Measurements from ENCODE around the gene PLEKHH1.

Gene PLEKHH1

GRCh38 chr14:67627519-67627918, 94.4 kb downstream of the PLEKHH1 start:
- no peak overlapping the region for H3K9ac ChIP-seq (ENCODE audit: low read length in 2 of 2)
- no peak overlapping the region for H3K4me3 ChIP-seq (ENCODE audit: low read length in 2 of 2)
- H3K4me1 ChIP-seq (ENCODE audit: control insufficient read depth, insufficient read depth, low read length): peaks cover 6% of the 10 kb centered on the region
- no peaks in the 10 kb centered on the region for H3K36me3 ChIP-seq (ENCODE audit: control insufficient read depth in 2 of 2, insufficient read depth in 2 of 2, low read length in 2 of 2)
- no peak overlapping the region for H3K27ac ChIP-seq (ENCODE audit: low read length)
- no peaks in the 10 kb centered on the region for H3K27me3 ChIP-seq (ENCODE audit: control insufficient read depth in 1 of 2, insufficient read depth in 2 of 2, low read length in 2 of 2)
- H3K9me3 ChIP-seq (ENCODE audit: control insufficient read depth in 2 of 2, low read length in 2 of 2): no peaks in the 10 kb centered on the region

GRCh38 chr14:67630186-67630585, 97.1 kb downstream of the PLEKHH1 start:
- Histone ChIP-seq H3K36me3 (ENCODE audit: control insufficient read depth in 2 of 2, insufficient read depth in 2 of 2, low read length in 2 of 2) (no peaks in the 10 kb centered on the region), H3K4me3 (ENCODE audit: low read length in 2 of 2) (no peak overlapping the region), H3K9me3 (ENCODE audit: control insufficient read depth in 2 of 2, low read length in 2 of 2) (no peaks in the 10 kb centered on the region), H3K9ac (ENCODE audit: low read length in 2 of 2) (no peak overlapping the region), H3K4me1 (ENCODE audit: control insufficient read depth, insufficient read depth, low read length) (no peaks in the 10 kb centered on the region), H3K27me3 (ENCODE audit: control insufficient read depth in 1 of 2, insufficient read depth in 2 of 2, low read length in 2 of 2) (no peaks in the 10 kb centered on the region), H3K27ac (ENCODE audit: low read length) (no peak overlapping the region)

DNA sequence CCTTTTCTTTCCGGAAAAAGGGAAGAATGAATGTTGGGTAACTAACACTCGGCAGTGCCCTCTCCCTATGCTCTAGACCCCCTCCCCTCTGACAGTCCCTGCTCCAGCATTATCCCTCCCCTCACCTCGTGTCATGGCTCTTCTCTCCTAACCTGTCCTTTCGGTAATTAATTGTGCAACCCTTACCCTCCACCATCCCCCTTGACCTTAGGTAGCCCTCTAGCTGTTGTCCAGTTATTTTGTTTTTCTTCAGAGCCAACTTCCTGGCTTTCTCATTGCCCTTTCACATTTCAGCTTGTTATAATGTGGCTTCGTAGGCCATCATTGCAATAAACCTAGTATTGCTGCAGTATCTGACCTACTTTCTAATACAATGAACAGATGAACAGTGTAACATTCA, 97.8 kb downstream of the PLEKHH1 start:
- no peaks in the 10 kb centered on the region for H3K36me3 ChIP-seq (ENCODE audit: control insufficient read depth in 2 of 2, insufficient read depth in 2 of 2, low read length in 2 of 2)
- H3K4me3 ChIP-seq (ENCODE audit: low read length in 2 of 2): no peak overlapping the region
- H3K9ac ChIP-seq (ENCODE audit: low read length in 2 of 2): no peak overlapping the region
- no peaks in the 10 kb centered on the region for H3K27me3 ChIP-seq (ENCODE audit: control insufficient read depth in 1 of 2, insufficient read depth in 2 of 2, low read length in 2 of 2)
- no peak overlapping the region for H3K27ac ChIP-seq (ENCODE audit: low read length)
- H3K9me3 ChIP-seq (ENCODE audit: control insufficient read depth in 2 of 2, low read length in 2 of 2): no peaks in the 10 kb centered on the region
- no peaks in the 10 kb centered on the region for H3K4me1 ChIP-seq (ENCODE audit: control insufficient read depth, insufficient read depth, low read length)

DNA sequence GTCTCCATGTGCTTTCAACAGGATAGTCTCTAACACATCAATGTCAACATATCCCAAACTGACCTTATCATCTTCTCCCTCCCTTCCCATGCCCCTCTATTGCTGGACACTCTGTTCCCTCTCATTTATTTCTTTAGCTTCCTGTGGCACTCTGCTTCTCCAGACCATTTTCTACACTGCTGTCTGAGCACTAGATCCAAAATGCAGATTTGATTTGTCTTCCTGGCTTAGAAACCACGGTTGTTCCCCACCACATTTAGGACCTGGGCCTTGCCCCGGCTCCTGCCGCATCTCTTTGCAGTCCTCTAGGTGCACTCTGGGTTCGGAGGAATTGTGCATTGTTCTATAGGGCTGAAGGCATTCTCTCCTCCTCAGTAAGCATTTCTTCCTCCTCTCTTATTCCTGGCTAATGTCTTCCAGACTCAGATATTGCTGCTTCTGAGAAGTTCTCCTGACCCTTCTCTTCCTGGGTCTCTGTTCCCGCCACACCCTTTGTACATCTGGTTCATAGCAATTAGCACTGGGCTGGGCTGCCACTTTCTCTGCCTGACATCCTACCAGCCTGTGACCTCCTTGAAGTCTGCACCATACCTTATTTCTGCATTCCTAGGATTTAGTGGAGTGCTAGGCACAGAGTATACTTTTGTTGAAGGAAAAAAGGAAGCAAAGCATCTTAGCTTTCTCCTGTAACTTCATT, 100.5 kb downstream of the PLEKHH1 start:
- H3K9me3 ChIP-seq (ENCODE audit: control insufficient read depth in 2 of 2, low read length in 2 of 2): no peaks in the 10 kb centered on the region
- H3K9ac ChIP-seq (ENCODE audit: low read length in 2 of 2): no peak overlapping the region
- no peak overlapping the region for H3K27ac ChIP-seq (ENCODE audit: low read length)
- H3K36me3 ChIP-seq (ENCODE audit: control insufficient read depth in 2 of 2, insufficient read depth in 2 of 2, low read length in 2 of 2): no peaks in the 10 kb centered on the region
- H3K4me1 ChIP-seq (ENCODE audit: control insufficient read depth, insufficient read depth, low read length): no peaks in the 10 kb centered on the region
- H3K4me3 ChIP-seq (ENCODE audit: low read length in 2 of 2): no peak overlapping the region
- no peaks in the 10 kb centered on the region for H3K27me3 ChIP-seq (ENCODE audit: control insufficient read depth in 1 of 2, insufficient read depth in 2 of 2, low read length in 2 of 2)

GRCh38 chr14:67636361-67636919, 103.3 kb downstream of the PLEKHH1 start:
- no peak overlapping the region for H3K4me3 ChIP-seq (ENCODE audit: low read length in 2 of 2)
- no peaks in the 10 kb centered on the region for H3K36me3 ChIP-seq (ENCODE audit: control insufficient read depth in 2 of 2, insufficient read depth in 2 of 2, low read length in 2 of 2)
- H3K27ac ChIP-seq (ENCODE audit: low read length): no peak overlapping the region
- H3K9ac ChIP-seq (ENCODE audit: low read length in 2 of 2): no peak overlapping the region
- H3K9me3 ChIP-seq (ENCODE audit: control insufficient read depth in 2 of 2, low read length in 2 of 2): no peaks in the 10 kb centered on the region
- no peaks in the 10 kb centered on the region for H3K4me1 ChIP-seq (ENCODE audit: control insufficient read depth, insufficient read depth, low read length)
- H3K27me3 ChIP-seq (ENCODE audit: control insufficient read depth in 1 of 2, insufficient read depth in 2 of 2, low read length in 2 of 2): no peaks in the 10 kb centered on the region

DNA sequence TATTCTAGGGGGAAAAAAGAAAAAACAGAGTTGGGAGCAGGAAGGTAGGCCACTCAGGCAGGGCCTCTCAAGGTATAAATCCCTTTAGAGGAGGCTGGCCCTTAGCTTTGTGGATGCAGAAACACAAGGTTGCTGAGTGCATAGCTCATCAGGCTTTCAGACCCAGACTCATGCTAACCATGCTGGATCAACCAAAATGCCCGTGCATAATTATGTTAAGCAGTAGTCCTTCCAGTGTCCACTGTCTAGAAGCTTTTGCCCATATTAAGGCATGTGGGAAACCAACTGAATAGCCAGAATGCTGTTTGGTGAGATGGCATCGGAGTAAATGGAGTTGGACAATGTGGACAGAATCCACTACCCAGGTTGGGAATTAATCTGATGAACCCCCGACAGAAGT, 105.6 kb downstream of the PLEKHH1 start:
- no peaks in the 10 kb centered on the region for H3K36me3 ChIP-seq (ENCODE audit: control insufficient read depth in 2 of 2, insufficient read depth in 2 of 2, low read length in 2 of 2)

More for the DNA sequence above, 105.6 kb downstream of the PLEKHH1 start:
- H3K9ac ChIP-seq (ENCODE audit: low read length in 2 of 2): no peak overlapping the region
- no peaks in the 10 kb centered on the region for H3K4me1 ChIP-seq (ENCODE audit: control insufficient read depth, insufficient read depth, low read length)
- no peak overlapping the region for H3K4me3 ChIP-seq (ENCODE audit: low read length in 2 of 2)
- H3K9me3 ChIP-seq (ENCODE audit: control insufficient read depth in 2 of 2, low read length in 2 of 2): no peaks in the 10 kb centered on the region
- no peaks in the 10 kb centered on the region for H3K27me3 ChIP-seq (ENCODE audit: control insufficient read depth in 1 of 2, insufficient read depth in 2 of 2, low read length in 2 of 2)
- H3K27ac ChIP-seq (ENCODE audit: low read length): no peak overlapping the region
